Brain microvascular endothelial cell (primary cell): ENCODE results near the gene IFRD2.
A peak's percentile ranks its signal among the peaks of the same experiment; 100 is the strongest.

Experiments
- DNase-seq: peaks from one replicate; pipeline ENCODE4 v3.0.0-alpha.2; 2020
- H3K27ac ChIP-seq: fragments of 250-450 bp; sonication (Bioruptor Pico); 2 replicates; pipeline ENCODE4 v1.5.1; 2020; ENCODE audit warnings: mild to moderate bottlenecking, moderate library complexity
- H3K27me3 ChIP-seq: fragments of 250-450 bp; sonication (Bioruptor Pico); replicated peaks from 2 replicates; pipeline ENCODE4 v1.5.1; 2020; ENCODE audit warnings: mild to moderate bottlenecking
- H3K36me3 ChIP-seq: fragments of 250-450 bp; sonication (Bioruptor Pico); replicated peaks from 2 replicates; pipeline ENCODE4 v1.5.1; 2020; ENCODE audit warnings: mild to moderate bottlenecking
- H3K4me3 ChIP-seq: 2 replicates; pipeline ENCODE4 v1.5.1; 2011; ENCODE audit warnings: low read depth, mild to moderate bottlenecking, control low read depth, low read length, moderate library complexity
- in situ Hi-C: cut with HindIII; loops from 2 replicates; pipeline ENCODE4 v1.10.0; 2017; ENCODE audit warnings: low sequenced_read_pairs, low pct_ligation_motif_present
- TF ChIP-seq, protein P1 (sequence below): IDR thresholded peaks from 2 replicates; pipeline ENCODE4 v1.5.1; 2011; ENCODE audit warnings: low read depth, mild to moderate bottlenecking, moderate library complexity, low read length, control low read depth, inconsistent platforms; ENCODE audit errors: missing control alignments

The IFRD2 gene

GRCh38 chr3:50260027-50260941 is 31.9 kb downstream of the IFRD2 start:
- peak overlapping the region; percentile 60 for H3K4me3 ChIP-seq
- H3K27me3 ChIP-seq = no peaks in the 10 kb centered on the region
- peak overlapping the region; percentile 83 for H3K27ac ChIP-seq
- peak; percentile 83 for DNase-seq
- peaks cover 33% of the 10 kb centered on the region for H3K36me3 ChIP-seq
- TF ChIP-seq, protein P1, sequence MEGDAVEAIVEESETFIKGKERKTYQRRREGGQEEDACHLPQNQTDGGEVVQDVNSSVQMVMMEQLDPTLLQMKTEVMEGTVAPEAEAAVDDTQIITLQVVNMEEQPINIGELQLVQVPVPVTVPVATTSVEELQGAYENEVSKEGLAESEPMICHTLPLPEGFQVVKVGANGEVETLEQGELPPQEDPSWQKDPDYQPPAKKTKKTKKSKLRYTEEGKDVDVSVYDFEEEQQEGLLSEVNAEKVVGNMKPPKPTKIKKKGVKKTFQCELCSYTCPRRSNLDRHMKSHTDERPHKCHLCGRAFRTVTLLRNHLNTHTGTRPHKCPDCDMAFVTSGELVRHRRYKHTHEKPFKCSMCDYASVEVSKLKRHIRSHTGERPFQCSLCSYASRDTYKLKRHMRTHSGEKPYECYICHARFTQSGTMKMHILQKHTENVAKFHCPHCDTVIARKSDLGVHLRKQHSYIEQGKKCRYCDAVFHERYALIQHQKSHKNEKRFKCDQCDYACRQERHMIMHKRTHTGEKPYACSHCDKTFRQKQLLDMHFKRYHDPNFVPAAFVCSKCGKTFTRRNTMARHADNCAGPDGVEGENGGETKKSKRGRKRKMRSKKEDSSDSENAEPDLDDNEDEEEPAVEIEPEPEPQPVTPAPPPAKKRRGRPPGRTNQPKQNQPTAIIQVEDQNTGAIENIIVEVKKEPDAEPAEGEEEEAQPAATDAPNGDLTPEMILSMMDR = peak; percentile 66
- in situ Hi-C loops = no loop called here

DNA sequence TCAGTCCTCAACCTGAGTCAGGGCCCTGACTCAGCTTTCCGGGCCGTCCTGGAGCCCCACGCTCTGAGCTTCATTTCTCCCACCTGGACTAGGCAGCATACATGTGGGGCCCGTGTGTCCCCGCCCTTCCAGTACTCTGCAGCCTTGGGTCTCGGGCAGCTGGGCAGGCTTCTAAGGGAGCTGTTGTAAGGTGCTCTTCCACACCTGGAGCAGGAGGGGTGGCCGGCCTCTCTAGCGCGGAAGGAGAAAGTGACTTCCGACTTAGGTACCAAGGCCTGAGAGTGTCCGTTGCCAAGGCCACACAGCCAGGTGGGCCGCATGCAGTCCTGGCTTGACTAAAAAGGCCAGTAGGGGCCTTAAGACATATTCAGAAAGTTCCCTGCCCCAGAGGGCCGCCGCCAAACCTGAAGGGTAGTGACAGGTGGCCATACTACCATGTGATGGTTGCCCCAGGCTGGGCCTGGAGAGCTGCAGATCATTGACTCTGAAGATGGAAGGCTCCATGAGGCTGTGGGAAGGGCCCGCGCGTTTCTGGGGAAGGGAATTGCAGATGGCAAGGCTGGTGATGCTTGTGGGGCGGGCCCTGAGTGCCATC is 32.7 kb downstream of the IFRD2 start:
- DNase-seq = no peak
- H3K36me3 ChIP-seq = peaks cover 41% of the 10 kb centered on the region
- TF ChIP-seq, protein P1 = no peak
- no peaks in the 10 kb centered on the region for H3K27me3 ChIP-seq
- no peak overlapping the region for H3K4me3 ChIP-seq
- H3K27ac ChIP-seq = no peak overlapping the region
- in situ Hi-C loops = no loop called here

DNA sequence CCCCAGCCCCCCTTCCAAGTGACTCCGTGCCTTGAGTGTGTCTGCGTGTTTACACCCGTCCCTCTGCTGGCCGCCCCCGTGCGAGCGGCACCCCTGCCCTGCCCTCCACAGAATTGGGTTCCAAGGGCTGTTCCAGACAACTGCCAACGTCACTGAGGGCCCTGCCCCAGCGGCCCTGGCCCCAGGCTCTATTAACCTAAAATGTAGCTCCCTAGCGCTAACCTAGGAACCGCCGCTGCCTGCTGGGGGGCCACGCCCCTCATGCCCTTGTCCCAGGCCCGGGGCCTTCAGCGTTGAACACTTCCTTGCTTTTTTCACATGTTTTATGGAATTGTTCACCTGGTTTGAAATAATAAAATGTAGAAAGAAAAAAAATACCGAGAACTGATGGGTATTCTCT is 33.2 kb downstream of the IFRD2 start:
- Histone ChIP-seq H3K27me3 (no peaks in the 10 kb centered on the region), H3K27ac (no peak overlapping the region), H3K36me3 (peaks cover 46% of the 10 kb centered on the region), H3K4me3 (no peak overlapping the region)
- in situ Hi-C loops = no loop called here
- no peak for DNase-seq
- TF ChIP-seq, protein P1 = no peak

- H3K36me3 ChIP-seq = peaks cover 55% of the 10 kb centered on the region
- TF ChIP-seq, protein P1 = no peak
- DNase-seq = no peak
- H3K27me3 ChIP-seq = no peaks in the 10 kb centered on the region
- in situ Hi-C loops = no loop called here
- H3K27ac ChIP-seq = no peak overlapping the region
- H3K4me3 ChIP-seq = no peak overlapping the region
Observed at GRCh38 chr3:50258029-50258680, 34.1 kb downstream of the IFRD2 start.

DNA sequence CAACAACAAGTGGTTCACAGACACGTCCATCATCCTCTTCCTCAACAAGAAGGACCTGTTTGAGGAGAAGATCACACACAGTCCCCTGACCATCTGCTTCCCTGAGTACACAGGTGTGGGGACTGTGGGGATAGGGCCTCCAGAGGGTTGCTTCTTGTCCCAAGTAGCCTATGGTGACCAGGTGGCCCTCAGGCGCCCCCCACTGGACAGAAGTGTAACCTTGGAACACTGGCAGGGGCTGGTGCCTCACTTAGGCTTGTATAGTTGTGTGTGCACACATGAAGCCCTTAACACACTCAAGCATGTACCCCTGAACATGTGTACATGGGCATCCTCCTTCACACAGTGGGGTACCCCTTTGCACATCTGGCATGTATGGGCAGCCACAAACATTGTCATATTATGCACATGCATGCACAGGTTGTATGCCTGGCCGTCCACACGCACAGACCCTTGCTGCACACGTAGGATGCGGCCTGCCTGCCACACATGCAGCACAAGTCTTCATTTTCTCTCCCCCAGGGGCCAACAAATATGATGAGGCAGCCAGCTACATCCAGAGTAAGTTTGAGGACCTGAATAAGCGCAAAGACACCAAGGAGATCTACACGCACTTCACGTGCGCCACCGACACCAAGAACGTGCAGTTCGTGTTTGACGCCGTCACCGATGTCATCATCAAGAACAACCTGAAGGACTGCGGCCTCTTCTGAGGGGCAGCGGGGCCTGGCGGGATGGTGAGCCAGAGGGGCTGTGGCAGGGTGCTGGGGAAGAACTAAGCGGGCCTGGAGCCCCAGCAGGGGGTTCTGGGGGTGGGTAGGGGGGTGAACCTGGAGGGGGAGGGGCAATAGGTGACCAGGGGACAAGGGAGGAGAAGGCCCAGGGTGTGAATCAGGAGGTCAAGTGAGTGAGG is 35.0 kb downstream of the IFRD2 start:
- DNase-seq = no peak
- Histone ChIP-seq H3K27ac (no peak overlapping the region), H3K27me3 (no peaks in the 10 kb centered on the region), H3K36me3 (peaks cover 63% of the 10 kb centered on the region), H3K4me3 (no peak overlapping the region)
- TF ChIP-seq, protein P1 = peak; percentile 79
- in situ Hi-C loops = no loop called here
